ENCODE data around the gene NEUROG2.

- no peak for TF ChIP-seq CTCF (IDR thresholded peaks at IDR 0.05; ENCODE audit: insufficient read depth, low read depth, low read length)
- no peak for TF ChIP-seq EZH2 (IDR thresholded peaks at IDR 0.05; ENCODE audit: insufficient read depth, low read length)
Measured at GRCh38 chr4:112557676-112558411, 41.9 kb upstream of the NEUROG2 start.
